GM23248 (cell line): ENCODE data around the gene CYB5RL.

Experiments
- EZH2 ChIP-seq: fragments of 200-600 bp; sonication (generic); IDR thresholded peaks from 2 replicates; pipeline ENCODE4 v1.6.1; 2018; ENCODE audit warnings: antibody characterized with exemption, mild to moderate bottlenecking; ENCODE audit not compliant: insufficient read depth, poor library complexity, severe bottlenecking
- EZH2phosphoT487 ChIP-seq: fragments of 200-600 bp; sonication (generic); IDR thresholded peaks from 2 replicates; pipeline ENCODE4 v1.6.1; 2018; ENCODE audit warnings: antibody characterized with exemption, moderate library complexity, mild to moderate bottlenecking, low read depth; ENCODE audit not compliant: insufficient read depth

GRCh38 chr1:54241364-54241763 lies 41.5 kb upstream of the CYB5RL start:
- no peak for TF ChIP-seq EZH2
- no peak for TF ChIP-seq EZH2phosphoT487
